ENCODE data around the gene TTC24. TPM values are rescaled to one million over a fixed set of nuclear protein-coding genes. Genes with fewer than 3 reads are reported as not detected.
"Not testable (repeated sequence)": the region's sequence is repeated elsewhere in the genome, so short reads cannot be mapped to it uniquely, and the experiment has no call there.

The TTC24 gene
- total RNA-seq, 4 donors from 2014 or later, result 0.27 to 0.67 TPM; not detected in 2

GRCh38 chr1:156549831-156550230 lies 29.7 kb upstream of the TTC24 start:
- WGBS, 2 donors, result 94 to 96% methylated on average over 1 of the region's 1 CpG
- no peak for DNase-seq
- Histone ChIP-seq H3K4me1 (no peaks in the 10 kb centered on the region), H3K27ac (no peak overlapping the region), H3K4me3 (replicated peaks in 1 of 3) (no peak overlapping the region), H3K27me3 (no peaks in the 10 kb centered on the region), H3K36me3 (no peaks in the 10 kb centered on the region), H3K9me3 (no peaks in the 10 kb centered on the region)
- TF ChIP-seq POLR2A (IDR thresholded peaks at IDR 0.05) (no peak), CTCF (IDR thresholded peaks at IDR 0.05) (no peak)
- intact Hi-C loops (cut with DNase I), result no loop called here

GRCh38 chr1:156550346-156550745 lies 29.2 kb upstream of the TTC24 start:
- Histone ChIP-seq H3K4me1 (no peaks in the 10 kb centered on the region), H3K36me3 (no peaks in the 10 kb centered on the region), H3K27ac (no peak overlapping the region), H3K27me3 (no peaks in the 10 kb centered on the region), H3K9me3 (no peaks in the 10 kb centered on the region), H3K4me3 (replicated peaks in 1 of 3) (no peak overlapping the region)
- TF ChIP-seq POLR2A (IDR thresholded peaks at IDR 0.05) (no peak), CTCF (IDR thresholded peaks at IDR 0.05) (no peak)
- intact Hi-C loops (cut with DNase I), result no loop called here
- no peak for DNase-seq
- 84 to 93% methylated on average over 5 of the region's 5 CpGs for WGBS, 2 donors

- Histone ChIP-seq H3K27ac (no peak overlapping the region), H3K27me3 (no peaks in the 10 kb centered on the region), H3K4me1 (no peaks in the 10 kb centered on the region), H3K9me3 (no peaks in the 10 kb centered on the region), H3K4me3 (replicated peaks in 1 of 3) (no peak overlapping the region), H3K36me3 (no peaks in the 10 kb centered on the region)
- no peak for DNase-seq
- intact Hi-C loops (cut with DNase I), result no loop called here
- WGBS, 2 donors, result 91 to 93% methylated on average over 3 of the region's 3 CpGs
- TF ChIP-seq CTCF (IDR thresholded peaks at IDR 0.05), result no peak
- no peak for TF ChIP-seq POLR2A (IDR thresholded peaks at IDR 0.05)
Measured at GRCh38 chr1:156551066-156551643, 28.4 kb upstream of the TTC24 start.

GRCh38 chr1:156551869-156552268 lies 27.7 kb upstream of the TTC24 start:
- Histone ChIP-seq H3K36me3 (no peaks in the 10 kb centered on the region), H3K4me1 (no peaks in the 10 kb centered on the region), H3K4me3 (replicated peaks in 1 of 3) (no peak overlapping the region), H3K27ac (no peak overlapping the region), H3K9me3 (no peaks in the 10 kb centered on the region), H3K27me3 (no peaks in the 10 kb centered on the region)
- intact Hi-C loops (cut with DNase I), result no loop called here
- TF ChIP-seq CTCF (IDR thresholded peaks at IDR 0.05) (no peak), POLR2A (IDR thresholded peaks at IDR 0.05) (no peak)
- WGBS, 2 donors, result 92% methylated on average over 6 of the region's 6 CpGs
- no peak for DNase-seq

GRCh38 chr1:156552518-156552917 lies 27.0 kb upstream of the TTC24 start:
- DNase-seq, result no peak
- Histone ChIP-seq H3K4me3 (replicated peaks in 1 of 3) (no peak overlapping the region), H3K27me3 (no peaks in the 10 kb centered on the region), H3K27ac (no peak overlapping the region), H3K36me3 (no peaks in the 10 kb centered on the region), H3K9me3 (no peaks in the 10 kb centered on the region), H3K4me1 (no peaks in the 10 kb centered on the region)
- no peak for TF ChIP-seq POLR2A (IDR thresholded peaks at IDR 0.05)
- TF ChIP-seq CTCF (IDR thresholded peaks at IDR 0.05), result no peak
- intact Hi-C loops (cut with DNase I), result no loop called here
- 75 to 76% methylated on average over 5 of the region's 5 CpGs for WGBS, 2 donors

GRCh38 chr1:156552937-156553336 lies 26.6 kb upstream of the TTC24 start:
- H3K9me3 ChIP-seq; H3K4me3 ChIP-seq (replicated peaks in 1 of 3); intact Hi-C loops (cut with DNase I); H3K36me3 ChIP-seq; H3K27ac ChIP-seq; H3K27me3 ChIP-seq; H3K4me1 ChIP-seq: not testable (repeated sequence)
- WGBS, 2 donors, result 83 to 89% methylated on average over 4 of the region's 4 CpGs
- DNase-seq, result peak in 1 of 2 donors; percentile 9

All from thyroid gland (tissue), 4 donors.